DND-41 (cell line): ENCODE data around the gene MAN1A1.

Experiments used
- ATAC-seq: fragments of 200-7000 bp; cut with Tn5 transposase; 3 replicates; pipeline ENCODE4 v1.9.1; 2021; ENCODE audit warnings: low read depth; ENCODE audit not compliant: insufficient read depth
- DNase-seq: peaks from one replicate; pipeline ENCODE4 v3.0.0-alpha.2; 2020
- H2AFZ ChIP-seq: 2 replicates; pipeline ENCODE4 v1.6.0; 2012; ENCODE audit warnings: low read depth, low read length
- H3K27ac ChIP-seq: 2 replicates; pipeline ENCODE4 v1.5.1; 2012; ENCODE audit warnings: low read length, inconsistent platforms
- H3K27me3 ChIP-seq: fragments of 200-600 bp; sonication (generic); 2 replicates; pipeline ENCODE4 v1.6.0; 2012; ENCODE audit warnings: low read length, mild to moderate bottlenecking, inconsistent platforms; ENCODE audit not compliant: insufficient read depth, poor library complexity
- H3K36me3 ChIP-seq: 2 replicates; pipeline ENCODE4 v1.5.1; 2012; ENCODE audit warnings: low read length, inconsistent platforms; ENCODE audit not compliant: insufficient read depth
- H3K4me1 ChIP-seq: 2 replicates; pipeline ENCODE4 v1.5.1; 2012; ENCODE audit warnings: mild to moderate bottlenecking, low read length; ENCODE audit not compliant: insufficient read depth
- H3K4me2 ChIP-seq: 2 replicates; pipeline ENCODE4 v1.6.0; 2012; ENCODE audit warnings: mild to moderate bottlenecking, moderate library complexity, low read length, inconsistent platforms; ENCODE audit not compliant: insufficient read depth
- H3K4me3 ChIP-seq, 2 experiments: fragments of 200-600 bp in 1 of 2; shearing (Covaris generic) in 1 of 2; 2 replicates each; pipeline ENCODE4 v1.5.1; 2012 to 2016; ENCODE audit warnings: inconsistent platforms in 2 of 2, low read length in 2 of 2, mild to moderate bottlenecking in 2 of 2, low read depth in 1 of 2, moderate library complexity in 1 of 2
- H3K79me2 ChIP-seq: 2 replicates; pipeline ENCODE4 v1.6.0; 2012; ENCODE audit warnings: low read length, inconsistent platforms; ENCODE audit not compliant: insufficient read depth
- H3K9ac ChIP-seq: 2 replicates; pipeline ENCODE4 v1.6.0; 2012; ENCODE audit warnings: low read depth, mild to moderate bottlenecking, inconsistent platforms, low read length, moderate library complexity
- H3K9me3 ChIP-seq: 2 replicates; pipeline ENCODE4 v1.5.1; 2012; ENCODE audit warnings: low read length, moderate library complexity, mild to moderate bottlenecking, inconsistent platforms; ENCODE audit not compliant: insufficient read depth, severe bottlenecking
- H4K20me1 ChIP-seq: 2 replicates; pipeline ENCODE4 v1.6.0; 2012; ENCODE audit warnings: low read length; ENCODE audit not compliant: insufficient read depth
- CTCF ChIP-seq: IDR thresholded peaks from 2 replicates; pipeline ENCODE4 v1.5.1; 2012; ENCODE audit warnings: borderline replicate concordance, low read length, moderate library complexity, mild to moderate bottlenecking; ENCODE audit not compliant: poor library complexity, severe bottlenecking; ENCODE audit errors: extremely low read depth
- EZH2 ChIP-seq: IDR thresholded peaks from 3 replicates; pipeline ENCODE4 v1.6.1; 2012; ENCODE audit warnings: borderline replicate concordance, low read depth, mild to moderate bottlenecking, moderate library complexity, low read length, inconsistent platforms; ENCODE audit not compliant: severe bottlenecking

Gene MAN1A1

GRCh38 chr6:119348096-119348747 is 1.3 kb downstream of the MAN1A1 start:
- Histone ChIP-seq H3K36me3 (peaks cover 4% of the 10 kb centered on the region; the same call in 1 of the 2 replicates), H3K27ac (peak overlapping the region; percentile 49), H3K79me2 (peaks cover 58% of the 10 kb centered on the region), H3K4me1 (peaks cover 72% of the 10 kb centered on the region), H3K27me3 (peaks cover 44% of the 10 kb centered on the region), H4K20me1 (peaks cover 17% of the 10 kb centered on the region), H3K4me2 (peak overlapping the region; percentile 99), H3K4me3 (peak overlapping the region; percentile 18 to 92; a peak in 3 of 4 replicates), H2AFZ (peak overlapping the region; percentile 80), H3K9me3 (no peaks in the 10 kb centered on the region), H3K9ac (peak overlapping the region; percentile 80)
- TF ChIP-seq CTCF (no peak), EZH2 (no peak)
- ATAC-seq (no peak), DNase-seq (peak; percentile 10)

GRCh38 chr6:119347466-119348095 is 2.0 kb downstream of the MAN1A1 start:
- no peak for DNase-seq
- H3K27me3 ChIP-seq: peaks cover 44% of the 10 kb centered on the region
- no peak overlapping the region for H2AFZ ChIP-seq
- ATAC-seq: no peak
- H3K27ac ChIP-seq: no peak overlapping the region; the same call in 1 of the 2 replicates
- H3K36me3 ChIP-seq: peaks cover 4% of the 10 kb centered on the region; the same call in 1 of the 2 replicates
- H3K4me2 ChIP-seq: peak overlapping the region; percentile 99
- peaks cover 63% of the 10 kb centered on the region for H3K79me2 ChIP-seq
- peaks cover 17% of the 10 kb centered on the region for H4K20me1 ChIP-seq
- H3K9ac ChIP-seq: peak overlapping the region; percentile 80
- H3K4me3 ChIP-seq: peak overlapping the region; percentile 18 to 92; a peak in 3 of 4 replicates
- peaks cover 73% of the 10 kb centered on the region for H3K4me1 ChIP-seq
- H3K9me3 ChIP-seq: no peaks in the 10 kb centered on the region
- TF ChIP-seq EZH2 (no peak), CTCF (no peak)

- Histone ChIP-seq H4K20me1 (peaks cover 17% of the 10 kb centered on the region), H2AFZ (no peak overlapping the region), H3K79me2 (peaks cover 69% of the 10 kb centered on the region), H3K9me3 (no peaks in the 10 kb centered on the region), H3K9ac (peak overlapping the region; percentile 0; the same call in 1 of the 2 replicates), H3K4me1 (peaks cover 72% of the 10 kb centered on the region), H3K4me2 (peak overlapping the region; percentile 99), H3K36me3 (peaks cover 4% of the 10 kb centered on the region; the same call in 1 of the 2 replicates), H3K27me3 (peaks cover 44% of the 10 kb centered on the region), H3K4me3 (peak overlapping the region; percentile 7 to 92; a peak in 3 of 4 replicates), H3K27ac (peak overlapping the region; percentile 31)
- DNase-seq (no peak), ATAC-seq (no peak)
- TF ChIP-seq EZH2 (no peak), CTCF (no peak)
These were observed 2.6 kb downstream of the MAN1A1 start for GRCh38 chr6:119346936-119347335.
